Measurements from ENCODE around the gene MICALL1.

DNA sequence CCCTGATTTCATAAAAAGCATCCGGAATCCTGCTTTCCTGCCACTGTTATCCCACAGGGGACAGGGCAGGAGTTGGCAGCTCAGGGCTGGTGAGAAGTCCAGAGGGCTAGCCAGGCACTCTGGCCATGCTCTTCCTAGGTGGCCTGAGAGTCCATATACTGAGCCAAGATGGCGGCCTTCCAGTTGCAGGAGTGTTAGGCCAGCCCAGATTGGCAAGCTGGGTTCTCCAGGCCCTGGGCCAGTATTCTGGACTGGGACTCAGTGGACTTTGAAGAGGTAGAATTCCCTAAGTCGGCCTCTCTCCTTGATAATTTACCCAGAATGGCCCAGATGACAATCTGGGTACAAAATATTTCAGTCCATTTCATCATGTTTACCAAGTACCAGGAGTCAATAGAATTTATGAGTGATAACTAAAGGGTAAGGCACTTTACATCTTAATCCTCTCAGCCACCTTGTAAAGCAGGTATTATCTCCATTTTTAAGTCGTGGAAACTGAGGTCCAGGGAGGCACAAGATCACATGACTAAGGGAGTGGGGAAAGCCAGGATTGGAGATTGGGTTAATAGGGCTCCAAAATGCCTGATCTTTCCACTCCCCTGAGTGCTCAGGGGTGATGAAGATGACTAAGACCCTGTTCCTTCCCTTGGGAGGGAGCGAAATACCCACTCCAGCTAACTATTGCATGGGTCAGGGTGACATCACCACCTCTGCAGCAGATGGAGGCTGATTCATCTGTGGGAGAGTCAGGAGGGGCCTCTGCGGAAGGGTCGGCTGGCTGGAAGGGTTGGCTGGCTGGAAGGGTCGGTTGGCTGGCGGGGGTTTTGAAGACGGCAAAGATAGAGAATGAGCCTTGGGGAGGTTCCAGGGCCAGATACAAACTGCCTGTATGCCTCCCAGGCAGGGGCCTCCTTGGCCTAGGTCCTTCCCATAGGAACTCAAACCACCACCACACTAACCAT is 1.2 kb upstream of the MICALL1 start:
- no peak for TF ChIP-seq POLR2A (IDR thresholded peaks at IDR 0.05)
- no peak for TF ChIP-seq POLR2AphosphoS5 (IDR thresholded peaks at IDR 0.05)
- TF ChIP-seq, protein P1, sequence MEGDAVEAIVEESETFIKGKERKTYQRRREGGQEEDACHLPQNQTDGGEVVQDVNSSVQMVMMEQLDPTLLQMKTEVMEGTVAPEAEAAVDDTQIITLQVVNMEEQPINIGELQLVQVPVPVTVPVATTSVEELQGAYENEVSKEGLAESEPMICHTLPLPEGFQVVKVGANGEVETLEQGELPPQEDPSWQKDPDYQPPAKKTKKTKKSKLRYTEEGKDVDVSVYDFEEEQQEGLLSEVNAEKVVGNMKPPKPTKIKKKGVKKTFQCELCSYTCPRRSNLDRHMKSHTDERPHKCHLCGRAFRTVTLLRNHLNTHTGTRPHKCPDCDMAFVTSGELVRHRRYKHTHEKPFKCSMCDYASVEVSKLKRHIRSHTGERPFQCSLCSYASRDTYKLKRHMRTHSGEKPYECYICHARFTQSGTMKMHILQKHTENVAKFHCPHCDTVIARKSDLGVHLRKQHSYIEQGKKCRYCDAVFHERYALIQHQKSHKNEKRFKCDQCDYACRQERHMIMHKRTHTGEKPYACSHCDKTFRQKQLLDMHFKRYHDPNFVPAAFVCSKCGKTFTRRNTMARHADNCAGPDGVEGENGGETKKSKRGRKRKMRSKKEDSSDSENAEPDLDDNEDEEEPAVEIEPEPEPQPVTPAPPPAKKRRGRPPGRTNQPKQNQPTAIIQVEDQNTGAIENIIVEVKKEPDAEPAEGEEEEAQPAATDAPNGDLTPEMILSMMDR (IDR thresholded peaks at IDR 0.05), result no peak
- TF ChIP-seq EP300 (IDR thresholded peaks at IDR 0.05), result no peak
